ENCODE data around the gene BIN2. TPM values are rescaled to one million over a fixed set of nuclear protein-coding genes. Genes with fewer than 3 reads are reported as not detected.

Gene BIN2
- total RNA-seq, 1 experiment from 2014 or later: not detected

DNA sequence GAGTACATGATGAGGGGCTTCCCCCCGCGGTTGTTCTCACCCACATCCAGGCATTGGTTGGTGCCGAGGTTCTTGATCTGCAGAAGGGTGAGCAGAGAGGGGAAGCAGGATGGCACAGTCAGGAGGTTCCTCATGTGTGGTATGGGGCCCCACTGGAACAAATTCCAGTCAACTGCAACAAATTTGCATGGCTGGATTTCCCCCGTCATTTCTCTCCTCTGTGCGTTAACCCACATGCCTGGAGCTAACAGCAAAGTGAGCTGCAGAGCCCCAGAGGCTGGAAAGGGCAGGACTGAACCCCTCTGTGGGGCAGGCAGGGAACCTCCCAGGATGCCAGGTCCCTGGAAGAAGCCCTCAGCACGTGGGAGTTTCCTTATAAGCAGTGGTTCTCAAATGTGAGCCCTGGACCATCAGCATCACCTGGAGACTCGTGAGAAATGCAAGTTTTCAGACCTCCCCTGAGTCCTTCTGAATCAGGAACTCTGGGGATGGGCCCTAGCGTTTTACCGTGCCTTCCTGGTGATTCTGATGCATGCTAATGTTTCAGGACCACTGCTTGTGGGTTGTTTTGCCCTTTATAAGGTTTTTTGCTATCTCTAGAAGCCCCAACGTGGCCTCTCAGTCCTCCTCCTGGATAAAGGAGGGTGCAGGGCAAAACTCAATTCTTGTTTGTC lies 33.5 kb upstream of the BIN2 start:
- no peak for DNase-seq (ENCODE audit: low spot score)
- TF ChIP-seq CTCF (conservative IDR thresholded peaks at IDR 0.05; ENCODE audit: low read depth, low read length): no peak
- no peak for TF ChIP-seq EZH2 (IDR thresholded peaks at IDR 0.05; ENCODE audit: borderline replicate concordance, low read depth, low read length, poor library complexity, severe bottlenecking)
- H3K4me3 ChIP-seq (ENCODE audit: low read depth, low read length, poor library complexity, severe bottlenecking): no peak overlapping the region
- no peaks in the 10 kb centered on the region for H3K36me3 ChIP-seq (ENCODE audit: insufficient read depth, low read length, poor library complexity, severe bottlenecking)
- no peaks in the 10 kb centered on the region for H3K9me3 ChIP-seq (ENCODE audit: low read depth, low read length, poor library complexity, severe bottlenecking)
- POLR2A ChIA-PET (ENCODE audit: low non-redundant PET): no interaction called here
- no peak overlapping the region for H3K27ac ChIP-seq (ENCODE audit: low read depth, low read length, poor library complexity, severe bottlenecking)
- no peaks in the 10 kb centered on the region for H3K27me3 ChIP-seq (replicated peaks; ENCODE audit: insufficient read depth, low read depth, low read length, poor library complexity)
- peaks cover 5% of the 10 kb centered on the region for H3K4me1 ChIP-seq (ENCODE audit: insufficient read depth, low read length, poor library complexity, severe bottlenecking)
- no TSS peak for BruUV-seq (replicated peaks)
- intact Hi-C loops (cut with micrococcal nuclease; ENCODE audit: unreplicated experiment): no loop called here
- CTCF ChIA-PET: no interaction called here

GRCh38 chr12:51351913-51352532 lies 28.0 kb upstream of the BIN2 start:
- no peaks in the 10 kb centered on the region for H3K27me3 ChIP-seq (replicated peaks; ENCODE audit: insufficient read depth, low read depth, low read length, poor library complexity)
- intact Hi-C loops (cut with micrococcal nuclease; ENCODE audit: unreplicated experiment): no loop called here
- BruUV-seq (replicated peaks): no TSS peak
- CTCF ChIA-PET: no interaction called here
- POLR2A ChIA-PET (ENCODE audit: low non-redundant PET): no interaction called here
- no peaks in the 10 kb centered on the region for H3K4me1 ChIP-seq (ENCODE audit: insufficient read depth, low read length, poor library complexity, severe bottlenecking)
- no peaks in the 10 kb centered on the region for H3K36me3 ChIP-seq (ENCODE audit: insufficient read depth, low read length, poor library complexity, severe bottlenecking)
- no peak overlapping the region for H3K27ac ChIP-seq (ENCODE audit: low read depth, low read length, poor library complexity, severe bottlenecking)
- no peak overlapping the region for H3K4me3 ChIP-seq (ENCODE audit: low read depth, low read length, poor library complexity, severe bottlenecking)
- no peaks in the 10 kb centered on the region for H3K9me3 ChIP-seq (ENCODE audit: low read depth, low read length, poor library complexity, severe bottlenecking)
- no peak for TF ChIP-seq EZH2 (IDR thresholded peaks at IDR 0.05; ENCODE audit: borderline replicate concordance, low read depth, low read length, poor library complexity, severe bottlenecking)
- TF ChIP-seq CTCF (conservative IDR thresholded peaks at IDR 0.05; ENCODE audit: low read depth, low read length): peak; percentile 78
- DNase-seq (ENCODE audit: low spot score): peak; percentile 65

GRCh38 chr12:51349026-51349425 lies 25.1 kb upstream of the BIN2 start:
- H3K9me3 ChIP-seq (ENCODE audit: low read depth, low read length, poor library complexity, severe bottlenecking): no peaks in the 10 kb centered on the region
- no peaks in the 10 kb centered on the region for H3K36me3 ChIP-seq (ENCODE audit: insufficient read depth, low read length, poor library complexity, severe bottlenecking)
- H3K4me1 ChIP-seq (ENCODE audit: insufficient read depth, low read length, poor library complexity, severe bottlenecking): no peaks in the 10 kb centered on the region
- no peak for TF ChIP-seq EZH2 (IDR thresholded peaks at IDR 0.05; ENCODE audit: borderline replicate concordance, low read depth, low read length, poor library complexity, severe bottlenecking)
- TF ChIP-seq CTCF (conservative IDR thresholded peaks at IDR 0.05; ENCODE audit: low read depth, low read length): no peak
- H3K27ac ChIP-seq (ENCODE audit: low read depth, low read length, poor library complexity, severe bottlenecking): no peak overlapping the region
- no peak for DNase-seq (ENCODE audit: low spot score)
- H3K27me3 ChIP-seq (replicated peaks; ENCODE audit: insufficient read depth, low read depth, low read length, poor library complexity): no peaks in the 10 kb centered on the region
- intact Hi-C loops (cut with micrococcal nuclease; ENCODE audit: unreplicated experiment): loop anchor here (10.0 kb wide), 1 partner anchor 304 kb away; the partner anchor contains the start of gene LETMD1
- POLR2A ChIA-PET (ENCODE audit: low non-redundant PET): no interaction called here
- CTCF ChIA-PET: interaction anchor here (0.6 kb wide), 1 partner anchor 496 kb away, joined by 6 read pairs; no protein-coding TSS in a partner anchor
- BruUV-seq (replicated peaks): no TSS peak
- no peak overlapping the region for H3K4me3 ChIP-seq (ENCODE audit: low read depth, low read length, poor library complexity, severe bottlenecking)
